Central memory CD4-positive, alpha-beta T cell (primary cell): ENCODE results near the gene RGS10.
"Not testable (repeated sequence)": the region's sequence is repeated elsewhere in the genome, so short reads cannot be mapped to it uniquely, and the experiment has no call there.

ENCODE experiments used
- DNase-seq: peaks from one replicate; pipeline ENCODE4 v3.0.0; 2022

RGS10 gene

DNA sequence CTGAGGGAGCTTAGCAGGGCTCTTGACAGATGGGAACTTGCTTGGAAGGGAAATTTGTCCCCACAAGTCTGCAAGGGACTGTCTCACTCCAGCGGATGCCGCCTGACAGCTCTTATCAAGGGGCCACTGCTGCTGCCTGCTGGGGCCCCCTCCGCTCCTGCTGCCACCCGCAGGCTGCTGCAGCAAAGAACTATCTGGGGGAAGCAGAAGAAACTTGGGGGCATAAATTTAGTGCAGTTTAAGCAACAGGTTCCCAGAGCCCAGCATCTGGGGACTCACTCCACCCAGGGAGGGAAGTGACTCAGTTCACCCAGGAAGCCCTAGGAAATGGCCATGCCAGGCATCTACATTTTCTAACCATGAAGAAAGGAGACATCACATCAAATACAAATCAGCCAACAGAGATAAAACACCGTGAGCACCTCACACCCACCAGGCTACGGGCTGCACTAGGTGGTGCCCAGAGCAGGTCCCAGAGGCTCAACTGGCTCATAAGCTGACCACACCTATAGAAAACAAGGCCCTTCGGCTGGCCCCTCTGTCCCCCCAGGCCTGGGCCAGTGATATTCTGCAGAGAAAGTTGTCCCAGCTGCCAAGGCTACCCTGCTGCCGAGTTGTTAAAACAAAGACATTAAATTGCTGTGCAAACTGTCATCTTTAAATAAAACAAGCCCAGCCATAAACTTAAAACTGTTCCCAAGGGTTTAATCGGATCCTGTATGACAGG is 3.7 kb downstream of the RGS10 start:
- peak; percentile 9 for DNase-seq

DNA sequence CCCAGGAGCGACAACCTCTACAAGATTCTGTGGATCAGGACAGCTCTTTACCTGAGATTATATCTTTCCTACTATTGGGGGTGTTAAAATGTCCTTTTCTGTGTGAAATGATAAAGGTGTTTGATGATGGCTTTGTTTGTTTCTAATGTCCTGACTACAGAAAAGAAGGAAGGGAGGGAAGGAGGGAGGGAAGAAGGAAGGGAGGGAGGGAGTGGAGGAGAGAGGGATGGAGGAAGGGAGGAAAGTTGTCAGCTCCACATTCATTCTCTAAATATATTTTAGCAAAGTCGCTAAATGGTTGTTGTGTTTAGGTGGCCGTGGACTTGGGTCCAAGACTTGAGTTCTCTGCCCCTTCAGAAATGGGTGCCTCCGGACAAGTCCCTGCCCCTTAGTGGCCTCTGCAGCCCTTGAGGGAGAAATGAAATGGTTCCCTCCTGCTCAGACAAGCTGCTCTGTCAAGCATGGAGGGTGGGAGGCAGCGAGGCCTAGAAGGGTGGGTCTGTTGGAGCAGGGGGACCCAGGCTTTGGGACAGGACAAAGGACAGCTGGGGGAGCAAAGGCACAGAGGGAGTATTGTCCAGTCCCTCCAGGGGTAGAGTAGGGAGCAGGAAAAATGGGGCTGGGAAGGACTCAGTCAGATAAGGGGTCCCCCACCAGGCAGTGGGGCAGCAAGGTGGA is 4.4 kb downstream of the RGS10 start:
- DNase-seq, result no peak

DNA sequence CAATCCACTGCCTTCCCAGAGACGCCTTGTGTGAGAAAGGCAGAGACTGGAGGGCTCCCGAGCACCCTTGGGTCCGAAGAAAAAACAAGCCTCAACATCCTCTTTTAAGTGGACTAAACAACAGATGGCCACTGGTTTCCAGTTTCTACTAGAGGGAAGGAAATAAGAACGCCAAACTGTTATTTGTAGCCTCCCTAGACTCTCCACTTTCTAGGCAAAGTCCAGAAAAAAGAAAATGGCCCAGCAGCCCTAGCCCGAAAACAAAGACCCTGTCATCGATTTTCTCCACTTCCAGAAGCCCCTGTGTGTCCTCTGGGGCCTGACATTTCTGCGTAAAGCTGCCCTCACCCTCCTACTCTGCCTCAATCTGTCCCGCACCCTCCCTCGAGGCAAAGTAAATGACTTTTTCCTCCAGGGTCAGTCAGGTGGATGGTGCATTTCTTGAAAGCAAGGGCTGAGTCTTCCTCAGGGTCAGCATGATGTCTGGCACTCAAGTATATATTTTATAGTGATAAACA is 6.0 kb downstream of the RGS10 start:
- no peak for DNase-seq

DNA sequence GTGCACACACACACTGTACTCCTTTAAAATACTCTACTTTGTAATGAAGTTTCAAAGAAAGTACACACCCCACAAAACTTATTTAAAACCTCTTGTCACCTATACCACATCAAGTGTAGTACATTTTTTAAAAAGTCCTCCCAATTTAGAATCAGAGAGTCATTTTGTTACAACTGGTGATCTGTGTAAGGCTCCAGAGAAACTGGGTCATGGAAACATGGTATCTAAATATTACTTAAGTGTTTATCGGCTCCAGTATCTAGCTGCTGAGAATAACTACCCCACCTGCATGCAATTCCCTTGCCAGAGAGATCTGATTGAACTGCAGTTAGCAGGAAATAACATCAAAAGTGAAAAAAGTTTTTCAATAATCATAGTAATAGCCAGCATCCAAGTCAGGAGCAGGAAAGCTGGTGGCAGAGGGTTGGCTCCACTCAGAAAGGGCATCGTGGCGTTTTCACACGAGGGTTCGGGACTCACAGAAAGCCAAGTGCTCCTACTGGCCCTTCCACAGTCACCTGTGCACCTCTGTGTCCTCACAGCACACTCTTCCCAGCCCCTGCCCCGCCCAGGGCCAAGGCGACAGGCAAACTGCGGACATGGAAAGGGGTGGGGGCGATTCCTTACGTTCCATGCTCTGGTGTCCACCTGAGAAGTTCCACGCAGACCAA is 6.5 kb downstream of the RGS10 start:
- no peak for DNase-seq

DNA sequence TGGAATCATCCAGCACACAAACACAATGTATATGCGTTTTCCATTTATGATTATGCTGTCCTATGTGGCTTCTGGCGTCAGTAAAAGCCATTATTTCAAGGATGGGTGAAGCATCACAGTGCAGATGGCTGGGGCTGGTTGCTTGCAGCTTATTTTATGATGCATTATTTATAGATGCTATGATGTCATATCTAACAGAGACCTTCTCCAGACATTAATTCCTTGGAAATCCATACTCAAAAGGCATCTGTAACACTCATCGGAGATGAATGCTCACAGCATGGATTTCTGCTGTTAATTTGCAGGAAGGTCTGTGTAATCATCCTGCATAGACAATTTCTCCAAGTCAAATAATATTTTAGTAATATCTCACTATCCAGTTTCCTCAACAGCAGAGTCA is 7.2 kb downstream of the RGS10 start:
- DNase-seq, result no peak

DNA sequence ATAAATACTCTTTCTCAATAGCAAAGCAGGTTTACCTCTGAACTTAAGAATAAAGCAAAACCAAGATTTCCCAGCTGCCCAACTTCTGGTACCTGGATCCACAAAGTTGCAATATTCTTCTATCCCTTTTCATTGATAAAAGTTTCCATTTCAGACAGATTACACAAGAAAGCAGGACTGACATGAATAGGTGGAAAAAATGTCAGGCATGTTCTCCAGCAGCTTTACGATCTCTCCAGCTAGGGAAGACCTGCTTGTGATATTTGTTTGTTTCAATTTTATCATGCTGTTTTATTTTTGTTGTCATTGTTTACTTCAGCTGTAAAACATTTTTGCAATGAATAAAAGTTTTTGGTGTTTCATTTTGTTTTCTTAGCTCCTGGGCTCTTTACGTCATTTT is 9.0 kb downstream of the RGS10 start:
- no peak for DNase-seq

DNA sequence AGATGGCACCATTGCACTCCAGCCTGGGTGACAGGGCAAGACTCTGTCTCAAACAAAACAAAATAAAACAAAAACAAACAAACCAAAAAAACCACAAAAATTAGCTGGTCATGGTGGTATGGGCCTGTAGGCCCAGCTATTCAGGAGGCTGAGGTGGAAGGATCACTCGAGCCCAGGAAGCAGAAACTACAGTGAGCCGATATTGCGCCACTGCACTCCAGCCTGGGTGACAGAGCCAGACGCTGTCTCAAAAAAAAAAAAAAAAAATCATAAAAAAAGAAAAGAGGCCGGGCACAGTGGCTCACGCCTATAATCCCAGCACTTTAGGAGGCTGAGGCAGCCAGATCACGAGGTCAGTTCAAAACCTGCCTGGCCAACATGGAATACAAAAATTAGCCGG is 9.7 kb downstream of the RGS10 start:
- DNase-seq, result not testable (repeated sequence)

DNA sequence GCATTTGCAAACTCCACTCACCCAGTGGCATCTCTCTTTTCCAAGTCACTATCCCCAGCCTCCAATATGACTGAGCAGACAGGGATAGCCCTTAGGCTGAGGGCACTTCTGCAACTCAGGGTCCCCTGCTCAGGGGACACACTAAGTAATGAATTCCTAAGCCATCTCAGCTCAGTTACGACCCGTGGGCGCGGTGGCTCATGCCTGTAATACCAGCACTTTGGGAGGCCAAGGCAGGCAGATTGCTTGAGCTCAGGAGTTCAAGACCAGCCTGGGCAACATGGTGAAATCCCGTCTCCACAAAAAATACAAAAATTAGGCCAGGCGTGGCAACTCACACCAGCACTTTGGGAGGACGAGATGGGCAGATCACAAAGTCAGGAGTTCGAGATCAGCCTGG is 10.3 kb downstream of the RGS10 start:
- DNase-seq, result not testable (repeated sequence)

DNA sequence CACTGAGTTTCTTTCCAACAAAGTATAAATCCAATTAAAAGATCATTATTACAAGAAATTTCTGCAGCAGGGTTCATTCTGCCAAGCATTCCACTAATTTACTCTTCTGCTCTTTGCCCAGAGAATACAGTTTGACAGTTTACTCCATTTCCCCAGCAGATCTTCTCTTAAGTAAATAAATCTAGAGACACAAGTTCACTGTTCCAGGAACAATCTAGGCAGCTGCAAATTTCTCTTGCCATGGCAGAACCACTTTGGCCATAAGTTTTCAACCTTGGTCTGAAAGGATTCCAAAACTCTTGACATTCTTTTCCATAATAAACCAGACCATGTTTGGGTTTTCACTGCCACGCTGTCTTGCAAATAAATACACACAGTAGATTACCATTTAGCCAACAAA is 11.5 kb downstream of the RGS10 start:
- DNase-seq, result no peak

DNA sequence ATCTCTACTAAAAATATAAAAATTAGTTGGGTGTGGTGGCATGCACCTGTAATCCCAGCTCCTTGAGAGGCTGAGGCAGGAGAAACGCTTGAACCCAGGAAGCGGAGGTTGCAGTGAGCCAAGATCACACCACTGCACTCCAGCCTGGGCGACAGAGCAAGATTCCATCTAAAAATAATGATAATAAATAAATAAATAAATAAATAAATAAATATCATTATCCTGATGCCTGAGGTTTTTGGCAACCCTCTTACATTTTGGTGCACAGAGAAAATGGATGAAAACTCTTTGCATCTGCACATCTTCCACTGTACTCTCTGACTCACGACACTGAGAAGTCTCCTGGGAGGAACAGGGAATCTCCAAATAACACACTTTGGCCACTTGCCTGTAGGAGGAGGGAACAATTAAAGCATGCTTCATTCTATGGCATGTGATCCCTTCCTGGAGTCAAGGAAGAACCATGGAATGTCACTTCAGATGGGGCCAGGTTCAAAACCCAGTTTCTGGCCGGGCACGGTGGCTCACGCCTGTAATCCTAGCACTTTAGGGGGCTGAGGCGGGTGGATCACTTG is 13.8 kb downstream of the RGS10 start:
- not testable (repeated sequence) for DNase-seq

DNA sequence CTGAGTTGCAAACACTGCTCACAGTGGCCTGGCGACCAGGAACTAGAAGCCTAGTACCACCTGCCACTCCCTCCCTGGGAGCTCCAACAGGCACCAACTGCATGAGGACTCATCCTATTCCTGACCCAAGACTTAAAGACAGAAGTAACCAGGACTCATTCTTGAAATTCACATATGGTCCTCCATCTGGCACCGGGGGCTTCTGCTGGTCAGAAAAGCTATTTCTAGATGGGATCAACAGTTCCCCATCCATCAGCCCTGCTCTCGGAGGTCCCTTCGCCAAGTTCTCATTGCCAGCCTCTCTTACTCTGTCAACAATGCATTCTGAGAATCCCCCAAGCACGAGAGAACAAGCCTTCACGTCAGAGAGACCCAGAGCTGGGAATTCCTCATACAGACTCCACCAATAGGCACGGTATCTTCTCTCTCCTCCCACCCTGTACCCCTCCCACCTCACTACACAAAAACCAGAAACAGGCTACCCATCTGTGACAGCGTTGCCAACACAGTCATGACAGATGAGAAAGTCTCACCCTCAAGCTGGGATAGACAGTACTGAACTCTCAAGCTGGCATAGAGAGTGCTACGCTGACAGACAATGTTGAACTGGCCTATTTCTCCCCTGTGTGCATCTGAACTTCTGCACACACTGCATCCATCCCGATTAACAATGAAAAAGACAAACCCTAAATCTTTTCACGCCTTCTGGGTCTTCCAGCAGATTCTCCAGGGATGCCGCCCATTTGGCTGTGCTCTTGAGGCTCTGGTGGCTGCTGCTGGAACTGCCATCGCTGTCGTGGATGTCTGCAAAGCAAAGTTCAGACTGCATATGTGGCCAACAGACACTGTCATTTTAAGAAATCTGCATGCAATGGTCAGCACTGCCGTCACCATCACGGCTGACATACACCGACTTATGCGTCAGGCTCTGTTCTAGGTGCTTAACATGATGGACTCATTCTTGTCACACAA is 15.6 kb downstream of the RGS10 start:
- no peak for DNase-seq

DNA sequence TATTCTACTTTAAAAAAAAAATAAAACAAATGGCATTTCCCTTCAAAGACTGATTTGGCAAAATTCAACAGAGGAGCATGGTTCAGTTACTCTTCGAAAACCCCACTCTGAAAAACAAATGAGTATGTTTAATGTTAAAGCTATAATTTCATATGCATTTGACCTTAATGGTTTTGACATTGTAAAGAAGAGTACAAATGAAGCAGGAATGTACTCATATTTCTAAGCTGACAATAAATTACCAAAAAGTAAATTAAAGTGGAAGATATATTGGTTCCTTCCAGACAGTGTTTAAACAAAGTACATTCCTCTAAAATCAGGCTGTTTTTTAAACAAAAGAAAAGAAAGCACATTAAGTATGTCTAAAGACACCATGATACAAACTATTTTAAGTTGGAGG is 16.4 kb downstream of the RGS10 start:
- no peak for DNase-seq

DNA sequence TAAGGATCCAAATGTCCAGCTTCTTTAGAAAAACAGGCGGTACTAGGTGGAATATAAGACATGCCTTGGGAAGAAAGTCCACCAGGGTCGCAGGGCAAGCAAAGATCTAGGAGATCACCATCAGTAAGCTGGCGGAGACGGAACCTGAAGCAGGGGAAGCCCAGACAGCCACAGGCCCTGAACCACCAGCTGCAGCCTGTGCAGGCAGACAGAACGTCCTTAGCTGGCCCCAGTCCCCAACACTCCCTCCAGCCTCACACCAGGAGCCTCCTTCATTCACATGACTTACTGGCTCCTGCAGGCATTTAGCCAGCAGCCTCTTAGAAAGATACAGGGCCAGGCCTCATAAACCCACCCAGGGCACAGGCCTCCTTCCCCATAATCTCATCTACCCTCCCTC is 17.4 kb downstream of the RGS10 start:
- no peak for DNase-seq

DNA sequence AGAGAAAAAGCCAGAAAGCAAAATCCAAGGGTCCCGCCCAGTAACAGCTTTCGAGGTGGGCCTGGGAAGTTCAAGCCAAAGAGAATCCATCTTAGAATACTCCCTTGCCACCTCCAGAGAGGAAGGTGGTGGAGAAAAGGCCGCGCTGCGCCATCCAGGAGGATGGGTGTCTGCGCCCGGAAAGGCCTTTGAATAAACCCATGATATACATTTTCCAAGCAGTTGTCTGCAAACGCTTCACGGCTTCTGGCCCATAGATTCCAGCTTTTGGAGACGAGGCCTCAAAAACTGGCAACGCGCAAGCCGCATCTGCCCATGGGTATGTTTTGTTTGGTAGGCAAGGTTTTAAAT is 17.8 kb downstream of the RGS10 start:
- no peak for DNase-seq

DNA sequence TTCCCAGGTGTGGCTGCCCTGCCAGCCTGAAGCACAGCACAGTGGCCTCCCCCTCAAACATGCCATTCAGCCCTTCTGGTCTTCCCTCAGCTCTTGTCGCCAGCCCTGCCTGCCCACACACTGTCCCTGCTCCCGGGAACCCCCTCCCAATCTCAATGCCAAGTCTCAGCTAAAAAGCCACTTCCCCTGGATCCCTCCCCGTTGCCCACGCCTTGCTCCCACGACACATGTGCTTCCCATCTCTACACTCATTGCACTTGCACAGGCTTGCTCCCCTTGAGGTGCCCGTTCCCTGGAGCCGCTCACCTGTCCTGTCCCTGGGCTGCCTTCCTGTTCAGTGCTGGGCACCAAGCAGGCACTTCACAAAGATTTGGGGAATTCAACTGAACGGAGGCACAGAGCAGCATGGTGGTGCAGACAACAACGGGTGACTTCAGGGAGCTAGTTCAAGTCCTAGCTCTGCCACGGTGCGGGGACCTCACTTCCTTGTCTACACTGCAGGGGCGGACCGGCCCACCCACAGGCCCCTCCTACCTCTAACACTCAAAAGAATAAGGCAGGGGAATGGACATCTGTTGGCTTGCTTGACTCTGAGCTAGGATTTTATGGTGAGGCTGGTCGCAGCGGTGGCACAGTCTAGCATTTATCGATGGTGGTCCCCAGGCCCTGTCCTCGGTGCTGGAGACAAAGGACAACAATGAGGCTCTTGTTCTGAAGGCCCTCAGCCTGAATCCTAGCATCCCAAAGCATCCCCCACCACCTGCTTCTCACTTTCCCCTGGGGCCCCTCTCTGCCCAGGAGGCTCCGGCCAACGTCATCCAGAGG is 18.4 kb downstream of the RGS10 start:
- no peak for DNase-seq

DNA sequence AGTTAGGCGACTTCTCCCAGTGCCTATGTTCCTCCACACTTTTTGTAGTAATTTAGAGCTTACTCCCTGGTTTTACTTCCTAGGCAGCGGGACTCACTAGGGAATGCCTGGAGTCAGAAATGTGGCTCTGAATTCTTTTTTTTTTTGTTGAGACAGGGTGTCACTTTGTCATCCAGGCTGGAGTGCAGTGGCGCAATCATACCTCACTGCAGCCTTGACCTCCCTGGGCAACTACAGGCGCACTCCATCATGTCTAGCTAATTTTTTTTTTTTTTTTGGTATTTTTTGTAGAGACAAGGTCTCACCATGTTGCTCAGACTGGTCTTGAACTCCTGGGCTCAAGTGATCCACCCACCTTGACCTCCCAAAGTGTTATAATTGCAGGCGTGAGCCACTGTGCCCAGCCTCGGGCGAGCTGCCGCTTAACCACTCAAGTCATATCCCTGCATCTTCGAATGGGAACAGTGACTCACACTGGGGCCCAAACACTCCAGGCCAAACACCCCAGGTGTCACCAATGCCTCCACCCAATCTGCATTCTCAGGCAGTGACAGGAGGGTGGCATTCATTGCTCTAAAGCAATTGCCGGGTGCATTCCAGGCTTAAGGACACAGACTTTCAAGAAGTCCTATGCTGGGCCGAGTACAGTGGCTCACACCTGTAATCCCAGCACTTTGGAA is 19.6 kb downstream of the RGS10 start:
- DNase-seq, result no peak

DNA sequence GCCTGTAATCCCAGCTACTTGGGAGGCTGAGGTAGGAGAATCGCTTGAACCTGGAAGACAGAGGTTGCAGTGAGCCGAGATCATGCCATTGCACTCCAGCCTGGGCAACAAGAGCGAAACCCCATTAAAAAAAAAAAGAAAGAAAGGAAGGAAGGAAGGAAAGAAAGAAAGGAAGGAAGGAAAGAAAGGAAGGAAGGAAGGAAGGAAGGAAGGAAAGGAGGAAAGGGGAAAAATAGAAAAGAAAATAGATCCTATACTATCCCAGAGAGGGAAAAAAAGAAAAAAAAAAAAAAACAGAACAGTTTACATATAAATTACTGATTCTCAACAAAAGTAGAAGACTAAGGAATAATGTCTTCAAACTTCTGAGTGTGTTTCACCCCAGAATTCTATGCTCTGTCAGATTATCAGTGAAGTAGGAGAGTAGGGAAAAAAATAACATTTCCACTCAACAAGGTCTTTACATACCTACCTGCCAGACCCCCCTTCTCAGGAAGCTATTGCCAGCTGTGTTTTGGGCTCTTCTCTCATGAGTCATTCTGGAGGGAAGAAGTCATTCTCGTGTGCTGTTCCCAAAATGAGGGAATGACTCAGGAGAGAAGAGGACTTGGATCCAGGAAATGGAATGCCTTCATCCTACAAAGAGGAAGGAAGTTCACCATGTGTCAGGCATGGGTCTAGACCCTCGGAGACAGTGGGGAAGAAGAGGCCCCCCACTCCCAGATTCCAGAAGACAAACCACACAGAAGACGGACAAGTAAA is 20.9 kb downstream of the RGS10 start:
- no peak for DNase-seq

DNA sequence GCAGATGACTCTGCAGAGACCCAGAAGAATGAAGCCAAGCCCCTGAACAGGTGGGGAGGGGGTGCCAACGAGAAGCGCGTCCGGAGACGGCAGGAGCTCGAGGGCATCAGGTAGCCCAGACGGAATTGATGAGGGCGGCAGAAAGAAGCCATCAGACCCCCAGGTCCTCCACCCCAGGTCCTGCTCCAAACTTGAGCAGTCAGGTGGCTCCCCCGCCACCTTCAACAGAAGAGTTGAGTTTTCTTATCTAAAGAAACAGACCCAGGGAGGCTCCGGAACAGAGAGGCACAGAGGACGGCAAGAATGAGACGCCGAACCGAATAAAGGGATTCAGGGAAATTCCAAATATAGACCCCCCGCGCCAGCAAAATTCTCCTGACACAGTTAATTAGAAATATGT is 22.2 kb downstream of the RGS10 start:
- DNase-seq, result no peak

DNA sequence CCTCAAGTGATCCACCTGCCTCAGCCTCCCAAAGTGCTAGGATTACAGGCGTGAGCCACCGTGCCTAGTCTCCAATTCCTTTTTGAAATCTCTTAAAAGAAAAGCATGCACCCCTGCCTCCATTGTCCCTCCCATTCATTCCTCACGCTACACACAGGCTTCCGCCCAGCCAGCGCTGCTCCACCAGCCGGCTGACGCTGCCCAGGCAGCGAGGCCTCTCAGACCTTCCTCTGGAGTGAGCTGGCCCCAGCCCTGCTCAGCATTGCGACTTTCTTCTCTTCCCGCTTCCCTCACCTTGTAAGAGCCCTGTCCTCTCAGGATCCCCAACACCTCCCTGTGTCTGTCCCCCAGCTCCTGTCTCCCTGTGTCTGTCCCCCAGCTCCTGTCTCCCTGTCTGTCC is 23.6 kb downstream of the RGS10 start:
- DNase-seq, result no peak

DNA sequence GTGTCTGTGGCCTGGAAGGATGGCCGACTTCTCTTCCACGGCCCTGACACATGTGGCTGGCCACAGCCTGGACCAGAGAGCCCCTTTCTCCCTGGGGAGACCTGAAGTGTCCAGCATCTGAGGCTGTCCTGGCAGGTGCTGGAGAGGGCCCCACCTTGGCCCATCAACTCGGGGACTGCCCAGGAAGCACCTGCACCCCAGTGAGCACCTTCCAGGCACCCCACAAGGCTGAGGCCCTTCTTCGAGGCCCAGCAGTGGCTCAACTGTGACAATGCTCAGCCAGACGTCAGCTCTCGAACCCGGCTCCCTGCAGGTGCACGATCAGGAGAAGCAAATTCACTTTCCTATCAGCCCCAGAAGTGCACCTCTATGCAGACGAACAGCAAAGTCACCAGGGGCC is 24.3 kb downstream of the RGS10 start:
- no peak for DNase-seq
